Glutamatergic neuron (in vitro differentiated cells): ENCODE measurements around the gene NF1. TPM values are rescaled to one million over a fixed set of nuclear protein-coding genes. Genes with fewer than 3 reads are reported as not detected.
"Not testable (repeated sequence)": the region's sequence is repeated elsewhere in the genome, so short reads cannot be mapped to it uniquely, and the experiment has no call there.

Experiments used
- DNase-seq: peaks from one replicate; pipeline ENCODE4 v3.0.0; 2022
- H3K27ac Mint-ChIP-seq: one replicate; pipeline ENCODE4 v1.8.0; 2020; ENCODE audit warnings: mild to moderate bottlenecking, mixed read lengths, inconsistent platforms; ENCODE audit not compliant: unreplicated experiment
- H3K27me3 Mint-ChIP-seq: one replicate; pipeline ENCODE4 v1.8.0; 2020; ENCODE audit warnings: mild to moderate bottlenecking, moderate library complexity, mixed read lengths, inconsistent platforms; ENCODE audit not compliant: unreplicated experiment
- H3K36me3 Mint-ChIP-seq: one replicate; pipeline ENCODE4 v1.8.0; 2020; ENCODE audit warnings: mild to moderate bottlenecking, mixed read lengths, inconsistent platforms; ENCODE audit not compliant: unreplicated experiment
- H3K4me1 Mint-ChIP-seq: one replicate; pipeline ENCODE4 v1.8.0; 2020; ENCODE audit warnings: mild to moderate bottlenecking, low read depth, mixed read lengths, inconsistent platforms; ENCODE audit not compliant: unreplicated experiment
- H3K4me3 Mint-ChIP-seq: one replicate; pipeline ENCODE4 v1.8.0; 2020; ENCODE audit warnings: mild to moderate bottlenecking, mixed read lengths, inconsistent platforms; ENCODE audit not compliant: unreplicated experiment
- H3K9me3 Mint-ChIP-seq: one replicate; pipeline ENCODE4 v1.8.0; 2020; ENCODE audit warnings: mild to moderate bottlenecking, moderate library complexity, mixed read lengths, inconsistent platforms; ENCODE audit not compliant: unreplicated experiment
- total RNA-seq: library from RNA; stranded (reverse); fragmentation: NEBNext Ultra II Directional; extraction: Animal tissue kit (Norgen Biotek cat#: 25700); gene quantifications from one replicate; pipeline ENCODE4 v1.2.1, GENCODE V29; 2021; ENCODE audit not compliant: unreplicated experiment
- TF ChIP-seq, protein P1 (sequence below): fragments of 200-600 bp; sonication (generic); IDR thresholded peaks from one replicate; pipeline ENCODE4 v1.5.0; 2021; ENCODE audit not compliant: partially characterized antibody, unreplicated experiment

Gene NF1
- total RNA-seq, 1 donor from 2014 or later: 87.6 TPM

DNA sequence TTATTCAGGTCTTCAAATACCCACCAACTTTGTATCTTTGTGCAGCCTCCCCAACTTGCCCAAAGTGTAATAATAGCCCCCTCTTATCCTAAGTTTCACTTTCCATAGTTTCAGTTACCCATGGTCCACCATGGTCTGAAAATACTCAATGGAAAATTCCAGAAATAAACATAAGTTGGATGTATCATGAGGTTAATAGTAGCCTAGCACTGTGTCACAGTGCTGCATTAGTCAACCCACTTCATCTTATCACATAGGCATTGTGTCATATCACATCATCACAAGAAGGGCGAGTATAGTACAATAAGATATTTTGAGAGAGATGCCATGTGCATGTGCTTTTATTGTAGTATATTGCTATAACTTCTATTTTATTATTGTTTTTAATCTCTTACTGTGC, 180.3 kb downstream of the NF1 start:
- H3K36me3 Mint-ChIP-seq: peaks cover 6% of the 10 kb centered on the region
- no peaks in the 10 kb centered on the region for H3K4me1 Mint-ChIP-seq
- TF ChIP-seq, protein P1, sequence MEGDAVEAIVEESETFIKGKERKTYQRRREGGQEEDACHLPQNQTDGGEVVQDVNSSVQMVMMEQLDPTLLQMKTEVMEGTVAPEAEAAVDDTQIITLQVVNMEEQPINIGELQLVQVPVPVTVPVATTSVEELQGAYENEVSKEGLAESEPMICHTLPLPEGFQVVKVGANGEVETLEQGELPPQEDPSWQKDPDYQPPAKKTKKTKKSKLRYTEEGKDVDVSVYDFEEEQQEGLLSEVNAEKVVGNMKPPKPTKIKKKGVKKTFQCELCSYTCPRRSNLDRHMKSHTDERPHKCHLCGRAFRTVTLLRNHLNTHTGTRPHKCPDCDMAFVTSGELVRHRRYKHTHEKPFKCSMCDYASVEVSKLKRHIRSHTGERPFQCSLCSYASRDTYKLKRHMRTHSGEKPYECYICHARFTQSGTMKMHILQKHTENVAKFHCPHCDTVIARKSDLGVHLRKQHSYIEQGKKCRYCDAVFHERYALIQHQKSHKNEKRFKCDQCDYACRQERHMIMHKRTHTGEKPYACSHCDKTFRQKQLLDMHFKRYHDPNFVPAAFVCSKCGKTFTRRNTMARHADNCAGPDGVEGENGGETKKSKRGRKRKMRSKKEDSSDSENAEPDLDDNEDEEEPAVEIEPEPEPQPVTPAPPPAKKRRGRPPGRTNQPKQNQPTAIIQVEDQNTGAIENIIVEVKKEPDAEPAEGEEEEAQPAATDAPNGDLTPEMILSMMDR: no peak
- no peak for DNase-seq
- H3K27ac Mint-ChIP-seq: no peak overlapping the region
- peaks cover 1% of the 10 kb centered on the region for H3K9me3 Mint-ChIP-seq
- H3K27me3 Mint-ChIP-seq: peaks cover 2% of the 10 kb centered on the region
- H3K4me3 Mint-ChIP-seq: no peak overlapping the region

DNA sequence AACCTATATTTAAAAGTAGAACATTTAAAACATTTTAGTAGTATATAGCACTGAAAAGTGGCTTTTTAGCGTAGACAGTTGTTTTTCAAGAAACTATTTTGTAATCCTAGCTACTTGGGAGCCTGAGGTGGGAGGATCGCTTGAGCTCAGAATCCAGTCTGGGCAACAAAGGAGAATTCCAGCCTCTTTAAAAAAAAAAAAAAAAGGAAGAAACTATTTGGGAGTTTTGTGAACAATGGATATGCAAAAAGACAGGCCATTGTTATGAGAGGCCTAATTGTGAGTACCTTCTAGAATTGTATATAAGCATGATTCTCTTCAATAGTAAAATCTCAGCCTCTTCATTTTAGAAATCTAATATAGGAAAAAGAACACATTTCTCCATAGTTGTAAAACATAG, 184.6 kb downstream of the NF1 start:
- peaks cover 6% of the 10 kb centered on the region for H3K36me3 Mint-ChIP-seq
- no peak for DNase-seq
- no peak overlapping the region for H3K4me3 Mint-ChIP-seq
- H3K9me3 Mint-ChIP-seq: peaks cover 1% of the 10 kb centered on the region
- no peak overlapping the region for H3K27ac Mint-ChIP-seq
- TF ChIP-seq, protein P1: no peak
- no peaks in the 10 kb centered on the region for H3K4me1 Mint-ChIP-seq
- no peaks in the 10 kb centered on the region for H3K27me3 Mint-ChIP-seq

DNA sequence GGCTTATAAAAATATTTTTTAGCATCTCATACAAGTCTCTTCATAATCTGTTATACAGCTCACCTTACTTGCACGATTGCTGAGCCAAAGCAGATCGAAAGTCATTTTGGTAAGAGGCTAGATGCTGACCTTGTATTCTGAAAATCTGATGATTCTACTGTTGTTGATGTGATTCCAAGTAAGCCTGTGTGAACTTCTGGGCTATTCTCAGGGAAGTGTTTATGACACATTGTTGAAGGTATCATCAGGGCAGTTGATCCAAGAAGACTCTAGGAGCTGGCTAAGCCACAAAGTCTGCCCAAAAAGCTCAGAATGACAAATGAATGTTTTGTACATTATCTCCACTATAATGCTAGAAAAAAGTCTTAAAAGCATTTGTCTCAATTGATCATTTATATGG, 186.3 kb downstream of the NF1 start:
- Mint-ChIP-seq H3K9me3 (peaks cover 1% of the 10 kb centered on the region), H3K27ac (no peak overlapping the region), H3K4me1 (no peaks in the 10 kb centered on the region), H3K4me3 (no peak overlapping the region), H3K27me3 (no peaks in the 10 kb centered on the region), H3K36me3 (peaks cover 6% of the 10 kb centered on the region)
- no peak for DNase-seq
- TF ChIP-seq, protein P1: no peak

- TF ChIP-seq, protein P1: no peak
Observed at GRCh38 chr17:31283841-31284240, 189.1 kb downstream of the NF1 start.

DNA sequence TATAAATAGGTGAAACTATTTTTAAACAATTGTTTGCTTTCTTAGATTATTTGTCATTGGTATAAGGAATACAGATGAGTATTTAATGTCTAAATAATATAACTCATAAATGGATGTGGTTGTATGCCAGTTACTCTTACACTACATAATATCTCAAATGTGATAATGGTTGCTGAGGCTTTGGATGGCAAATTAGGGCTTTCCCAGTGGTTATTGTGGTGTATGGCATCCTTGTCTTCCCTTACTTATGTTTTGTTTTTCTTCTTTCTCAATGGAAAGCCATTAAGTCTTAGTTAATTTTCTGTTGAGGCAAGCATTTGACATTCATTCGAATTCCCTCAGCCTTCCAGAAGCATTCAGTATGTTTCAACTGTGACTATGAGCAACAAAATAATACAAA, 191.8 kb downstream of the NF1 start:
- H3K4me1 Mint-ChIP-seq: no peaks in the 10 kb centered on the region
- H3K27me3 Mint-ChIP-seq: no peaks in the 10 kb centered on the region
- no peak overlapping the region for H3K27ac Mint-ChIP-seq
- TF ChIP-seq, protein P1: peak; percentile 18
- H3K4me3 Mint-ChIP-seq: no peak overlapping the region
- no peaks in the 10 kb centered on the region for H3K36me3 Mint-ChIP-seq
- no peaks in the 10 kb centered on the region for H3K9me3 Mint-ChIP-seq
- DNase-seq: no peak

More at GRCh38 chr17:31283841-31284240, 189.1 kb downstream of the NF1 start:
- Mint-ChIP-seq H3K27ac (no peak overlapping the region), H3K27me3 (no peaks in the 10 kb centered on the region), H3K36me3 (no peaks in the 10 kb centered on the region), H3K9me3 (no peaks in the 10 kb centered on the region), H3K4me3 (no peak overlapping the region), H3K4me1 (no peaks in the 10 kb centered on the region)
- no peak for DNase-seq

DNA sequence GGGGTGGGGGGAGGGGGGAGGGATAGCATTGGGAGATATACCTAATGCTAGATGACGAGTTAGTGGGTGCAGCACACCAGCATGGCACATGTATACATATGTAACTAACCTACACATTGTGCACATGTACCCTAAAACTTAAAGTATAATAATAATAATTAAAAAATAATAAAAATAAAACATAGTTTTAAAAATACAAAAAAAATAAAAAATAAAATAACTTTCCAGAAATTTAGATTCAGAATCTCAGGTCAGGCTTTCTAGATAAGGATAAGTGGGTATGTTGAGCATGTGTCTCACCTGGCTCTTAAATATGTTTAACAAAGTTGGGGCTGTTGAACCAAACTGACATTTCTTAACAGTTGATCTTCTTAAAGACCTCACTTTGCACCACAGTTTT, 193.2 kb downstream of the NF1 start:
- H3K9me3 Mint-ChIP-seq, DNase-seq, H3K27me3 Mint-ChIP-seq, H3K27ac Mint-ChIP-seq, H3K4me1 Mint-ChIP-seq, H3K4me3 Mint-ChIP-seq, H3K36me3 Mint-ChIP-seq: not testable (repeated sequence)
